CD8-positive, alpha-beta memory T cell (primary cell): ENCODE measurements around the gene TUBB2B. TPM values are rescaled to one million over a fixed set of nuclear protein-coding genes. Genes with fewer than 3 reads are reported as not detected.
"Not testable (repeated sequence)": the region's sequence is repeated elsewhere in the genome, so short reads cannot be mapped to it uniquely, and the experiment has no call there.

Experiments
- CTCF ChIA-PET: fragments of 350-600 bp; sonication (Branson Sonifier 250); formaldehyde crosslinking; loops from one replicate; lab custom pipeline; 2021; ENCODE audit warnings: antibody characterized with exemption; lab: Charles Lee
- POLR2A ChIA-PET: fragments of 350-600 bp; sonication (Branson Sonifier 250); formaldehyde crosslinking; loops from one replicate; lab custom pipeline; 2021; ENCODE audit warnings: antibody characterized with exemption; lab: Charles Lee
- DNase-seq, 5 donors: peaks; one replicate each; pipeline versions ENCODE4 v3.0.0 to v3.0.0-alpha.2; 2020 to 2022; ENCODE audit warnings: mixed read lengths in 1 of 5
- H3K27ac ChIP-seq: one replicate; pipeline ENCODE4 v1.7.0; 2013; ENCODE audit warnings: low read depth, mild to moderate bottlenecking, low read length, moderate library complexity
- H3K27me3 ChIP-seq: 2 replicates; pipeline ENCODE4 v1.7.0; 2013; ENCODE audit warnings: low read length, mild to moderate bottlenecking; ENCODE audit not compliant: insufficient read depth, poor library complexity, severe bottlenecking
- H3K36me3 ChIP-seq: 2 replicates; pipeline ENCODE4 v1.7.0; 2013; ENCODE audit warnings: mild to moderate bottlenecking, low read length, moderate library complexity; ENCODE audit not compliant: insufficient read depth
- H3K4me1 ChIP-seq: 2 replicates; pipeline ENCODE4 v1.7.0; 2013; ENCODE audit warnings: mild to moderate bottlenecking, low read length, moderate library complexity; ENCODE audit not compliant: insufficient read depth
- H3K4me3 ChIP-seq: 2 replicates; pipeline ENCODE4 v1.7.0; 2013; ENCODE audit warnings: mild to moderate bottlenecking, low read length
- H3K9me3 ChIP-seq: 2 replicates; pipeline ENCODE4 v1.7.0; 2013; ENCODE audit warnings: mild to moderate bottlenecking, low read length
- H3K27ac Mint-ChIP-seq, 8 donors: one replicate each; pipeline ENCODE4 v1.8.0; 2020 to 2021; ENCODE audit warnings: mixed read lengths in 8 of 8, mild to moderate bottlenecking in 6 of 8, inconsistent platforms in 3 of 8, moderate library complexity in 3 of 8
- H3K27me3 Mint-ChIP-seq, 2 donors: one replicate each; pipeline ENCODE4 v1.8.0; 2020 to 2021; ENCODE audit warnings: mixed read lengths in 2 of 2, mild to moderate bottlenecking in 1 of 2, moderate library complexity in 1 of 2
- H3K36me3 Mint-ChIP-seq, 3 donors: one replicate each; pipeline ENCODE4 v1.8.0; 2020 to 2021; ENCODE audit warnings: mixed read lengths in 3 of 3, inconsistent platforms in 1 of 3, mild to moderate bottlenecking in 1 of 3
- H3K4me1 Mint-ChIP-seq, 3 donors: one replicate each; pipeline ENCODE4 v1.8.0; 2020 to 2021; ENCODE audit warnings: mixed read lengths in 3 of 3, inconsistent platforms in 1 of 3, mild to moderate bottlenecking in 1 of 3
- H3K4me3 Mint-ChIP-seq, 7 donors: one replicate each; pipeline ENCODE4 v1.8.0; 2020 to 2021; ENCODE audit warnings: mixed read lengths in 7 of 7, mild to moderate bottlenecking in 6 of 7, moderate library complexity in 4 of 7, inconsistent platforms in 2 of 7
- H3K9me3 Mint-ChIP-seq, 5 donors: one replicate each; pipeline ENCODE4 v1.8.0; 2020 to 2022; ENCODE audit warnings: mixed read lengths in 5 of 5, mild to moderate bottlenecking in 3 of 5, moderate library complexity in 2 of 5, inconsistent platforms in 1 of 5
- polyA plus RNA-seq: library from polyadenylated mRNA; unstranded; fragments of 300-500 nt; fragmentation: Illumina TruSeq; gene quantifications from one replicate; pipeline ENCODE4 v1.2.3, GENCODE V29; 2021
- total RNA-seq, 2 experiments: library from RNA; stranded (reverse); gene quantifications; one replicate each; pipeline ENCODE4 v1.2.3, GENCODE V29; 2021

The TUBB2B gene
- total and polyA plus RNA-seq, 3 experiments from 2014 or later = 0.13 to 0.59 TPM; not detected in 1

DNA sequence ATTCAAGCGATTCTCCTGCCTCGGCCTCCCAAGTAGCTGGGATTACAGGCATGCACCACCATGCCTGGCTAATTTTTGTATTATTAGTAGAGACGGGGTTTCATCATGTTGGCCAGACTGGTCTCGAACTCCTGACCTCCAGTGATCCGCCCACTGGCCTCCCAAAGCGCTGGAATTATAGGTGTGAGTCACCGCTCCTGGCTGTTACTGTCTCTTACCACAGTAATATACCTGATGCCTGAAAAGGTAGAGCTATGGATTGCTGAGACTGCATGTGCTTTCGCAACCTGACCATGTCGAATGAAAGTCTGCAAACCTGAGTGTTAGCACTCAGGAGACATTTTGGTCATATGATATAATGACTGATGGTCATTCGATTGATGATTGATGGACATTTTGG is 38.3 kb downstream of the TUBB2B start:
- CTCF ChIA-PET, H3K4me3 ChIP-seq, H3K36me3 ChIP-seq, H3K27me3 ChIP-seq, DNase-seq, H3K36me3 Mint-ChIP-seq, H3K4me1 ChIP-seq, H3K27ac Mint-ChIP-seq, H3K9me3 ChIP-seq, H3K9me3 Mint-ChIP-seq, H3K4me1 Mint-ChIP-seq, H3K27ac ChIP-seq, H3K4me3 Mint-ChIP-seq: not testable (repeated sequence)
- POLR2A ChIA-PET = interaction anchor here (0.6 kb wide), 1 partner anchor 10 kb away, joined by 3 read pairs; no protein-coding TSS in a partner anchor
- H3K27me3 Mint-ChIP-seq = peaks cover 18 to 43% of the 10 kb centered on the region in 2 donors

DNA sequence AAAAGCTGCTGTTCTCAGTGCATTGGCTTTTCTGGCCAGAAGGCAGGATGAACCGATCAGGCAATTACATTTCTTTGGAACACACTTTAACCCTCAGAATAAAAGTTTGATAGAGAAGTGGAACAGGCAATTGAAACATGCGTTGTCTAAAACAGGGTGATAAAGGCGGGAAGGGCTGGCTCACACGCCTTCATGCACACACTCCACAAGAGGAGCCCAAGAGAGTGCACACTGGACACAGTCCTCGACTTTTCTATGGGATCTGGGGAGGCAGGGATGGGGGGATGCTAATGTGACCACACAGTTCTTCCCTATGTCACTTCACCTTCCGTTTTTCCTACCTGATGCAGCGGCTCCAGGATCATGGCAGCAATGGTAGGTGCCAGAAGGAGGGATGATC is 39.2 kb downstream of the TUBB2B start:
- Mint-ChIP-seq H3K4me3 (no peak overlapping the region), H3K9me3 (no peaks in the 10 kb centered on the region), H3K36me3 (no peaks in the 10 kb centered on the region), H3K27ac (no peak overlapping the region), H3K4me1 (no peaks in the 10 kb centered on the region), H3K27me3 (peaks cover 18 to 47% of the 10 kb centered on the region in 2 donors)
- ChIA-PET POLR2A (no interaction called here), CTCF (no interaction called here)
- DNase-seq = no peak
- H3K36me3 ChIP-seq = no peaks in the 10 kb centered on the region
- no peaks in the 10 kb centered on the region for H3K9me3 ChIP-seq
- H3K27me3 ChIP-seq = no peaks in the 10 kb centered on the region
- no peaks in the 10 kb centered on the region for H3K4me1 ChIP-seq
- no peak overlapping the region for H3K27ac ChIP-seq
- H3K4me3 ChIP-seq = no peak overlapping the region

DNA sequence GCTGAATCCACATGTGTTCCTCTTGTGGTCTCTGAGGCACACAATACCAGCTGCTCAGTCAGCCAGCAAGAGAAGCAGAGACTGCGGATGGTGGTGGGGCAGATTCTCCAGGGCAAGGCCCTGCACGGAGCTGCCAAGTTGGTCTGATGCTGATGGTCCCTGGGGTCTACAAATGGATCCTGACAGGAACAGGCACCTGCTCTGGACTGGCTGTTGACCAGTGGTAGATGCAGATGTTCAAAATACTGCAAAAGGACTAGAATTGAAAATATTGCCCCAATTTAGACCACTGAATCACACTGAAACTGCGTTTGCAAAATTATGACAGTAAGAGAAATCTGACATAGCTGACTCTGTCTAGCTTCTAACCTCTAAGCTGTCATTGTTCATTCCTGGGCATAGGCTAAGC is 40.5 kb downstream of the TUBB2B start:
- H3K36me3 ChIP-seq = no peaks in the 10 kb centered on the region
- H3K4me1 ChIP-seq = no peaks in the 10 kb centered on the region
- H3K9me3 ChIP-seq = no peaks in the 10 kb centered on the region
- Mint-ChIP-seq H3K27me3 (peaks cover 18 to 46% of the 10 kb centered on the region in 2 donors), H3K4me1 (no peaks in the 10 kb centered on the region), H3K36me3 (no peaks in the 10 kb centered on the region), H3K4me3 (no peak overlapping the region), H3K27ac (no peak overlapping the region), H3K9me3 (no peaks in the 10 kb centered on the region)
- no peak overlapping the region for H3K4me3 ChIP-seq
- H3K27ac ChIP-seq = no peak overlapping the region
- POLR2A ChIA-PET = no interaction called here
- no peaks in the 10 kb centered on the region for H3K27me3 ChIP-seq
- CTCF ChIA-PET = no interaction called here
- DNase-seq = no peak

DNA sequence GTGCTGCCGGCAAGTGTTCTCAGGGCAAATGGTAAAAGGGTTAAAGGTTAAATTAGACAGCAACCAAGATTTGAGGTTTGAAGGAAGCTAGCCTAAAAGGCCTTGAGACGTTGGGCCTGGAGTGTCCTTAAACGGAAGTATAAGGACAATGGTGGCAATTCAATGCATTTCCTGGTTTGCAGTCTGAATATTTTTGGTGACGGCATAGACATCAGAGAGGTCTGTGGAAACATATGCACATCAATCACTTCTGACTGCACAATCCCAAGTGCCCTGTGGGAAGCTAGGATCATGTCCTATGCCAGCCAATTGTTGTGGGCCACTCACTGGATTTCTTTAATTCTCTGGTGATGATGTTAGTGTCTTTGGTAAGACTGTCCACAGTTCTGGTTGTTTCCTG is 44.4 kb downstream of the TUBB2B start:
- H3K36me3 Mint-ChIP-seq = no peaks in the 10 kb centered on the region
- no peak overlapping the region for H3K27ac ChIP-seq
- POLR2A ChIA-PET = interaction anchor here (0.6 kb wide), 1 partner anchor 20 kb away, joined by 10 read pairs; no protein-coding TSS in a partner anchor
- no peaks in the 10 kb centered on the region for H3K9me3 ChIP-seq
- no peak overlapping the region for H3K4me3 ChIP-seq
- no peaks in the 10 kb centered on the region for H3K4me1 Mint-ChIP-seq
- no peak overlapping the region for H3K4me3 Mint-ChIP-seq
- no peaks in the 10 kb centered on the region for H3K4me1 ChIP-seq
- no peaks in the 10 kb centered on the region for H3K27me3 ChIP-seq
- peaks cover 22 to 43% of the 10 kb centered on the region in 2 donors for H3K27me3 Mint-ChIP-seq
- H3K27ac Mint-ChIP-seq = no peak overlapping the region
- H3K9me3 Mint-ChIP-seq = no peaks in the 10 kb centered on the region
- no peaks in the 10 kb centered on the region for H3K36me3 ChIP-seq
- CTCF ChIA-PET = no interaction called here
- no peak for DNase-seq

DNA sequence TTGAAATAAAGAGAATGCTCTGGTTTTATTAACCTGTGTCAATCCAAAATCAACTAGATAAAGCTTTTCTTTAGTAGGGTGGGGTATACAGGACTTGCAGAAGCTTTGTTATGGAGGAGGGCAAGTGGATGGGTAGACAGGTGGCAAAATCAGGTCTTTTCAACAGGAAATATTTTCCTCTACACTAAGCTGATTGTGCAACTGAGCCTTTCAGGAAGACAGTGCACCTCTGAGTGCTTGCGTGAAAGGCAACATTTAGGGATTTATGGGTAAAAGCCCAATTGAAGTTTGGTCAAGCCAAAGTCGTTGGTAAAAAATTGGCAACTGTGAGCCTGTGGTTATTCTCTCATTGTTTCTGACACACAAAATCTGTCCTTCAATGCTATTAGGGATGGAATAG is 46.3 kb downstream of the TUBB2B start:
- Histone ChIP-seq H3K4me1 (no peaks in the 10 kb centered on the region), H3K27me3 (no peaks in the 10 kb centered on the region), H3K27ac (no peak overlapping the region), H3K4me3 (no peak overlapping the region), H3K9me3 (no peaks in the 10 kb centered on the region), H3K36me3 (no peaks in the 10 kb centered on the region)
- DNase-seq = no peak
- Mint-ChIP-seq H3K4me3 (no peak overlapping the region), H3K27ac (no peak overlapping the region), H3K36me3 (no peaks in the 10 kb centered on the region), H3K27me3 (peaks cover 18 to 35% of the 10 kb centered on the region in 2 donors), H3K4me1 (no peaks in the 10 kb centered on the region), H3K9me3 (no peaks in the 10 kb centered on the region)
- ChIA-PET CTCF (no interaction called here), POLR2A (no interaction called here)

DNA sequence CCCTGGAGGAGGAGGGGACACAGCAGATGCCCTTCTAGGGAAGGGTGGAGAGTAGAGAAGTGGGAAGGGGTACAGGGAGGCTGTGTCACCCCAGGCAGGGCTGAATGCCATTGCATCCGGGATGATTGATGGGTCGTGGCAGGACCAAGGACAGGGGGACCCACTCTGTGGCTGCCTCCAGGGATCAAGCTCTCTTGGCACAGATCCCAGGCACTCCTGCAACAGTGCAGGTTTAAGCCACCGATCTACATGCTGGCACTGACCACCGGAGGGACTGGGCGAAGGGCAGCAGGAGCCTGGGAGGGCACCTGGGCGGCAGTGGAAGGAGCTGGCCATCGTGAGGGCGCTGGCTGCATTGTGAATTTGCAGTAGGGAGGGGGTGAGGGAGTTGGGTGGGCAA is 47.5 kb downstream of the TUBB2B start:
- H3K4me3 Mint-ChIP-seq = peak overlapping the region; percentile 63 to 85 (median 69)
- DNase-seq, H3K36me3 Mint-ChIP-seq, CTCF ChIA-PET, POLR2A ChIA-PET, H3K27me3 ChIP-seq, H3K9me3 Mint-ChIP-seq, H3K36me3 ChIP-seq, H3K9me3 ChIP-seq, H3K4me3 ChIP-seq, H3K27ac ChIP-seq, H3K4me1 Mint-ChIP-seq, H3K4me1 ChIP-seq: not testable (repeated sequence)
- peak overlapping the region in 3 of 8 donors; percentile 68 to 82 (median 77) for H3K27ac Mint-ChIP-seq
- H3K27me3 Mint-ChIP-seq = peaks cover 13 to 38% of the 10 kb centered on the region in 2 donors

DNA sequence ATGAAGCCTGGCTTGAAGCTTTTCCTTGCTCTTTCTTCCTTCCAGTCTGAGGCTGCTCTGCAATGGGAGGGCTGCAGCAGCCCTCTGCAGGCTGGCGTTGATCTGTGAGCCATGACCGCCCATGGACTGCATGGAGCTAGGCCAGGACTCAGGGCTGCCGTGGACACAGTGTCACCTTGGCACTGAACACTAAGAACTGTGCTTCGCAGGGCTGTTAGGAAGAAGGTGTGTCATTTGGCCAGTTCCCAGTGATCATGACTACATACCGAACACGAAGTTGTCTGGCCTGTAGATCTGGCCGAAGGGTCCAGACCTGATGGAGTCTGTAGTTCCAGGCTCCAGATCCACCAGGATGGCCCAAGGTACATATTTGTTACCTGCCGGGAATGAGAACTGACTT is 48.8 kb downstream of the TUBB2B start:
- peaks cover 13 to 27% of the 10 kb centered on the region in 2 donors for H3K27me3 Mint-ChIP-seq
- H3K4me1 ChIP-seq, H3K4me1 Mint-ChIP-seq, H3K9me3 ChIP-seq, H3K27me3 ChIP-seq, H3K9me3 Mint-ChIP-seq, H3K36me3 Mint-ChIP-seq, H3K4me3 Mint-ChIP-seq, H3K4me3 ChIP-seq, H3K27ac ChIP-seq, H3K27ac Mint-ChIP-seq, H3K36me3 ChIP-seq, POLR2A ChIA-PET, CTCF ChIA-PET, DNase-seq: not testable (repeated sequence)

DNA sequence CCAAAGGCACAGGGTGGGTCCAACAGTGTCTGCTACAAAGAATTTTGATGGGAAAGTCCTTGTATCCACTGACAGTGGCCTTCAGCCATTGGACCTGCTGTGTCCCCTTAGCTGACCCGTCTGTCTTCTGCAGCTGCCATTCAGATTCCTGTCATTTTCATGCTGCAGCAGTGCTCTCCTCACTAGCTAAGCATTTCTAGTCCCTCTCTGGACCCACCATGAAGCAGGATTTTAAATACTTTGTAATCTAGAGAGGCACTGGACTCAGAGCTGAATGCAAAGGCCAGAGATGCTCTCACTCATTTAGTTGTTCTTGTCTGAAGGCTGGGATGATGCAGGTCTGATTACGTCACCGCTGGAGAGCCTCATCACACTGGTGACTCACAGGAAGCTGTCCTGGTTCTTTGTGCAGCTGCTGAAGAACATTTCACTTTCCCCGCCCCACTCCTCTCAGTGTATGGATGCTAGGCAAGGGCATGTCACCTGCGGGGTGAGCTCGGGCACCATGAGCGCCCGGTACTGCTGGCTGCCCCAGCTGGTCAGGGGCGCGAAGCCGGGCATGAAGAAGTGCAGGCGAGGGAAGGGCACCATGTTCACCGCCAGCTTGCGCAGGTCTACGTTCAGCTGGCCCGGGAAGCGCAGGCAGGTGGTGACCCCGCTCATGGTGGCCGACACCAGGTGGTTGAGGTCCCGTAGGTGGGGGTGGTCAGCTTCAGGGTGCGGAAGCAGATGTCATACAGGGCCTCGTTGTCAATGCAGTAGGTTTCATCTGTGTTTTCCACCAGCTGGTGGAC is 50.7 kb downstream of the TUBB2B start:
- H3K9me3 Mint-ChIP-seq = no peaks in the 10 kb centered on the region
- Histone ChIP-seq H3K27ac (no peak overlapping the region), H3K4me1 (no peaks in the 10 kb centered on the region), H3K9me3 (no peaks in the 10 kb centered on the region), H3K36me3 (no peaks in the 10 kb centered on the region), H3K27me3 (no peaks in the 10 kb centered on the region), H3K4me3 (no peak overlapping the region)
- ChIA-PET CTCF (no interaction called here), POLR2A (no interaction called here)
- H3K4me3 Mint-ChIP-seq = no peak overlapping the region
- peaks cover 13 to 27% of the 10 kb centered on the region in 2 donors for H3K27me3 Mint-ChIP-seq
- H3K4me1 Mint-ChIP-seq = no peaks in the 10 kb centered on the region
- H3K27ac Mint-ChIP-seq = no peak overlapping the region
- peak in 1 of 5 donors; percentile 52 for DNase-seq
- H3K36me3 Mint-ChIP-seq = no peaks in the 10 kb centered on the region
